Panc1 (cell line): ENCODE results near the gene RASL10A. TPM values are rescaled to one million over a fixed set of nuclear protein-coding genes. Genes with fewer than 3 reads are reported as not detected.

Experiments used
- ATAC-seq: fragments of 200-7000 bp; cut with Tn5 transposase; 2 replicates; pipeline ENCODE4 v1.9.1; 2020; ENCODE audit warnings: mild to moderate bottlenecking, moderate library complexity
- BruUV-seq: library from RNA; stranded (reverse); fragments of 400-500 nt; replicated peaks from 2 replicates; lab custom pipeline; 2021; lab: Mats Ljungman, UMichigan
- CTCF ChIA-PET: fragments of 300-600 bp; sonication (Branson Sonifier 250); formaldehyde crosslinking; loops from one replicate; lab custom pipeline; 2022; ENCODE audit warnings: antibody characterized with exemption; lab: Charles Lee
- POLR2A ChIA-PET: fragments of 300-600 bp; sonication (Branson Sonifier 250); formaldehyde crosslinking; loops from one replicate; lab custom pipeline; 2022; ENCODE audit warnings: antibody characterized with exemption; lab: Charles Lee
- DNase-seq: peaks from one replicate; pipeline ENCODE4 v3.0.0-alpha.2; 2010; ENCODE audit warnings: low read depth, low spot score
- H3K27ac ChIP-seq: 2 replicates; pipeline ENCODE4 v1.5.1; 2011; ENCODE audit warnings: mild to moderate bottlenecking, low read length, inconsistent platforms
- H3K27me3 ChIP-seq: fragments of 200-500 bp; sonication (Bioruptor generic); 2 replicates; pipeline ENCODE4 v1.6.0; 2014; ENCODE audit warnings: low read length, inconsistent platforms; ENCODE audit not compliant: control insufficient read depth, insufficient read depth
- H3K36me3 ChIP-seq: fragments of 200-500 bp; sonication (Bioruptor generic); 2 replicates; pipeline ENCODE4 v1.5.1; 2014; ENCODE audit warnings: inconsistent platforms, mild to moderate bottlenecking, low read length, moderate library complexity; ENCODE audit not compliant: control insufficient read depth, insufficient read depth
- H3K4me1 ChIP-seq: 2 replicates; pipeline ENCODE4 v1.5.1; 2011; ENCODE audit warnings: inconsistent platforms, mild to moderate bottlenecking, low read length, moderate library complexity; ENCODE audit not compliant: control insufficient read depth, insufficient read depth
- H3K4me3 ChIP-seq, 2 experiments: 2 replicates each; pipeline ENCODE4 v1.5.1; 2011 to 2012; ENCODE audit warnings: low read depth in 2 of 2, low read length in 2 of 2, mild to moderate bottlenecking in 2 of 2, inconsistent platforms in 1 of 2, moderate library complexity in 1 of 2
- H3K9me3 ChIP-seq: fragments of 200-500 bp; sonication (Bioruptor generic); 2 replicates; pipeline ENCODE4 v1.5.1; 2014; ENCODE audit warnings: low read depth, mild to moderate bottlenecking, inconsistent platforms, low read length, moderate library complexity; ENCODE audit not compliant: control insufficient read depth, insufficient read depth
- CTCF ChIP-seq: fragments of 450-650 bp; IDR thresholded peaks from 2 replicates; pipeline ENCODE4 v1.5.1; 2017; ENCODE audit warnings: mild to moderate bottlenecking
- POLR2AphosphoS5 ChIP-seq: IDR thresholded peaks from 2 replicates; pipeline ENCODE4 v1.6.1; 2012; ENCODE audit warnings: mild to moderate bottlenecking, low read depth, low read length, moderate library complexity
- REST ChIP-seq, 2 experiments: IDR thresholded peaks; 2 replicates each; pipeline ENCODE4 v1.6.1; 2011 to 2012; ENCODE audit warnings: low read depth in 2 of 2, control low read depth in 1 of 2, low read length in 1 of 2, mild to moderate bottlenecking in 1 of 2, moderate library complexity in 1 of 2; ENCODE audit not compliant: insufficient read depth in 1 of 2
- SIN3A ChIP-seq: IDR thresholded peaks from 2 replicates; pipeline ENCODE4 v1.6.1; 2012; ENCODE audit warnings: low read depth, mild to moderate bottlenecking, low read length, moderate library complexity, borderline replicate concordance; ENCODE audit not compliant: insufficient read depth
- TCF7L2 ChIP-seq: IDR thresholded peaks from 2 replicates; pipeline ENCODE4 v1.6.1; 2011; ENCODE audit warnings: mild to moderate bottlenecking, low read depth, low read length, inconsistent platforms
- in situ Hi-C: cut with HindIII; loops from 2 replicates; pipeline ENCODE4 v1.10.0; 2016; ENCODE audit warnings: low sequenced_read_pairs, low pct_unique_long_range_greater_than_20kb
- intact Hi-C: fragments of 100-400 bp; cut with micrococcal nuclease; formaldehyde crosslinking; loops from one replicate; pipeline ENCODE4 v1.10.0; 2022; ENCODE audit not compliant: unreplicated experiment
- total RNA-seq: library from RNA; stranded (reverse); gene quantifications from one replicate; pipeline ENCODE4 v1.2.1, GENCODE V29; 2021; ENCODE audit not compliant: unreplicated experiment

RASL10A gene
- total RNA-seq, 1 experiment from 2014 or later = 2.6 TPM

- Histone ChIP-seq H3K36me3 (no peaks in the 10 kb centered on the region), H3K4me3 (no peak overlapping the region), H3K9me3 (no peaks in the 10 kb centered on the region), H3K27ac (no peak overlapping the region), H3K4me1 (no peaks in the 10 kb centered on the region), H3K27me3 (no peaks in the 10 kb centered on the region)
- ChIA-PET POLR2A (no interaction called here), CTCF (no interaction called here)
- in situ Hi-C loops = no loop called here
- BruUV-seq = no TSS peak
- ATAC-seq = no peak
- DNase-seq = no peak
- intact Hi-C loops = no loop called here
- TF ChIP-seq POLR2AphosphoS5 (no peak), REST (IDR thresholded peaks at IDR 0.05; ENCODE audit: insufficient read depth in 1 of 2, low read depth in 2 of 2, low read length in 1 of 2) (no peak), TCF7L2 (no peak), CTCF (no peak), SIN3A (no peak)
These were observed 14.1 kb upstream of the RASL10A start for GRCh38 chr22:29329581-29329980.

- Histone ChIP-seq H3K4me1 (no peaks in the 10 kb centered on the region), H3K36me3 (no peaks in the 10 kb centered on the region), H3K4me3 (no peak overlapping the region), H3K27me3 (no peaks in the 10 kb centered on the region), H3K9me3 (no peaks in the 10 kb centered on the region), H3K27ac (no peak overlapping the region)
- POLR2A ChIA-PET = no interaction called here
- ATAC-seq (no peak), DNase-seq (no peak)
- CTCF ChIA-PET = no interaction called here
- no TSS peak for BruUV-seq
- in situ Hi-C loops (no loop called here), intact Hi-C loops (no loop called here)
- TF ChIP-seq TCF7L2 (no peak), SIN3A (no peak), POLR2AphosphoS5 (no peak), CTCF (no peak), REST (IDR thresholded peaks at IDR 0.05; ENCODE audit: insufficient read depth in 1 of 2, low read depth in 2 of 2, low read length in 1 of 2) (no peak)
These were observed 13.3 kb upstream of the RASL10A start for GRCh38 chr22:29328566-29329500.
